Measurements from ENCODE around the gene SULT1B1. TPM values are rescaled to one million over a fixed set of nuclear protein-coding genes. Genes with fewer than 3 reads are reported as not detected.

SULT1B1 gene
- total RNA-seq, result 1.0 and 3.4 TPM in 2 replicates

DNA sequence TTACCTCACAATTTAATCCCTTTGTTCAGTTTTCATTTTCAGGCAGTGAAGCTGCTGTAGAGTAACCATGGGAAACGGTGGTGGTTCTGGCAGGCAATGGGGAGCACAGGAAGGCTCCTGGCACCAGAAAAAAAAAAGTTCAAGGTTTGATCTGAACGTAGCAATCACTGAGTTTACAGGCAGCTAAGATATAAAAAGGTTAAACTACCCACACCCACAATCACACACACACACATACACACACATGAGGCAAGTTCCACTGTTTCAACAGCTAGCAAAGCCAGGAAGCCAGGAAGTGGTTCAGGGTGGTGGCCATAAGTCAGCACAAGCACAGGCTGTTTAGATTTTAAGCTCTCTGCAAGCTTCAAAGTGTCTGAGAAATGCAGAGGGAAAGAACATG, at the start of gene SULT1B1:
TSS of gene SULT1B1 (minus strand) at position 166 of the 400 bp plus-strand sequence. CDS start 5,403 bp downstream, outside the sequence.

Other genes starting within 250 kb of the SULT1B1 start
- gene UGT2A2, start 121.0 kb downstream of the SULT1B1 start, total RNA-seq, result not detected in 2 replicates
- not detected in 2 replicates for gene UGT2A1, start 107.4 kb downstream of the SULT1B1 start, total RNA-seq
- 4.6 and 4.9 TPM in 2 replicates for gene SULT1E1, start 99.5 kb upstream of the SULT1B1 start, total RNA-seq
- gene CSN1S1, start 170.4 kb upstream of the SULT1B1 start, total RNA-seq, result not detected in 2 replicates
- not detected in 2 replicates for gene CSN2, start 205.1 kb upstream of the SULT1B1 start, total RNA-seq
- not detected in 2 replicates for gene STATH, start 235.3 kb upstream of the SULT1B1 start, total RNA-seq